ENCODE measurements around the gene ZMYND10.

Gene ZMYND10

DNA sequence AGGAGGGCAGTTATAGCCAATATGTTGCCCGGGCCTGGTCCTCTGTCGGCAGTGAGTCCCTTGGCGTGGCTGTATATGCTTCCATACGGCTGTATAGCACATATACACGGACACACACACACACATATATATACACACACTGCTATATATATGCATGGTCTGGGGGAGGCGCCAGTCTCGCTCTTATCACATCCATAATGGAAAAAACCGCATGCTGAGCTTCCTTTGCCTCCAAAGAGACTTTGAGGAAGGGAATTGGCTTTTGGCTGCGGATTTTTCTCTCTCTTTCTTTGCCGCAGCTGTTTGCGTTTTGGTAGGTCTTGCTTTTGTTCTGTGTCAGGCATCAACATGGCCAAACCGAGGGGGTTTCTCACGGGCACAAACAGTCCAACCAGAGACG is 25.1 kb upstream of the ZMYND10 start:
- DNase-seq, result peak; percentile 50

DNA sequence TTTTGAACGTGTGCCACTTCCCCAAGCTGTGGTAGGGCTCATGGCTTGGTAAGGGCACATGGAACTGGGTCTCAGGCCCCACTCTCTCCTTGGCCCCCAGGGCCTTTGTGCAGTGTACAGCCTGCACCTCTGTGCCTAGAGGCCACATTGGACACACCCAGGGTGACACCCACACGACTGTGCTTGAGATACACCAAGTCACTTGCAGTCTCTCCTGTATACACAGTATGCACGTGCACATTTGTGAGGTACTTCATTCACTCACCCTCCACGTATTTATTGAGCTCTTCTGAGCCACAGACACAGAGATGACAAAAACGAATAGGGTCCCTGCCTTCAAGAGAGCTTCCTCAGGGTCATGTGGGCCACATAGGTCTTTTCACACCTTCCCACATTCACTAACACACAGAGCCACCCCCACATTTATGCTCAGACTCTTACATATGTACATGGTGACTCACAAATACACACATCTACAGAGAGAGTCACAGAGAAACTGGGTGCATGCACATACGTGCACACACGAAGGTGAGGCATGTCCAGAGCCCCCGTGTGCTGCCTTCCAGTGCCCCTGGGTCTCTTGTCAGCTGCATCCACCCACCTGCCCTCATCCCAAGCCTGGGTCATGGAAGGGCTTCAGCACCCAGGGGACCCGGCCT is 23.6 kb upstream of the ZMYND10 start:
- no peak for DNase-seq

DNA sequence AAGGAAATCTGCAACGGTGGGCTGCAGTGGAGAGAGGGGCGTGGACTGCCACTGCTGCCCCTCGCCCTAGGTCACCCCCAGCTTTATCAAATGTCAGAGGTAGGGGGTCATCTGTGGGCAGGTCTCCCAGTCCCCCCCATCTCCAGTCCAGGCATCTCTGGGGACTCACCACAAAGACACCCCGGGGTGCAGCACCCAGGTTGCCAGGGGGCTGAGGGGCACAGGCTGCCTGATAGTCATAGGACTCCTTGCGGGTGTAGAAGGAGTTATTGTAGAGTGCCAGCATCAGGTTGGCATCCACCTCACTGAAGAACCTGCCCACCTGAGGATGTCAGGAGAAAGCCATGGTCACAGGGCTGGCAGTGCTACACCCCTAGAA is 20.3 kb upstream of the ZMYND10 start:
- DNase-seq, result no peak

DNA sequence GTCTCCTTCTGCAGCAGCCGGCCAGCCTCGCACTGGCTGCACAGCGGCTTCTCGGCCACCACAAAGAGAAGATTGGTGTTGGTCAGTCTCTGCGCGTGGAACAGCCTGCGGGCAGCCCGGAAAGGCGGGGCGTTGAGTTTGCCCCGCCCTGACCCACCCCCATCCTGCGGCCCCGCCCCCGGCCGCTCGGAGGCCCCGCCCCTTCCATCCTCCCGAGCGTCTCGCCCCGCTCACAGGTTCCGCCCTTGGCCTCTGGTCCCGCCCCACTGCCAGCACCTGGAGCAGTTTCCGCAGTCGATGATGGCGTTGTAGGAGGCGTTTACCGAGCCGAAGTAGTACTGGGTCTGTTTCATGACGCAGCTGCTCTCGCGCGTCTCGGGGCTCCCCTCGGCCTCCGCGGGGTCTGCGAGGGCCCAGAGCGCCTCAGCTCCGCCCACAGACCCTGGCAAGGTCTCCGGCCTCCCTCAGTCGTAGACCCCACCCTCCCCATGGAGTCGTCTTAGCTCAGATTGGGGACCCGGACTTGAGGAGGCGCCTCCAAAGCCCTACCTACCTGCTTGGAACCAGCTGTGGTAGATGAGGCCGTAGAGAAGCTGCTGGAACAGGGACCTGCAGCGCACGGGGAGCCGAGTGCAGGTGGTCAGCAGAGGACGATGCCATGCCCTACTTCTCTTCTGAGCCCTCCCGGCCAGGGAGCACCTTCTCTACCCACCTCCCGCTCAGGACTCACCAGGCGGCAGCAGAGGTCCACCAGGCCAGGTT is 19.7 kb upstream of the ZMYND10 start:
- peak; percentile 81 for DNase-seq

DNA sequence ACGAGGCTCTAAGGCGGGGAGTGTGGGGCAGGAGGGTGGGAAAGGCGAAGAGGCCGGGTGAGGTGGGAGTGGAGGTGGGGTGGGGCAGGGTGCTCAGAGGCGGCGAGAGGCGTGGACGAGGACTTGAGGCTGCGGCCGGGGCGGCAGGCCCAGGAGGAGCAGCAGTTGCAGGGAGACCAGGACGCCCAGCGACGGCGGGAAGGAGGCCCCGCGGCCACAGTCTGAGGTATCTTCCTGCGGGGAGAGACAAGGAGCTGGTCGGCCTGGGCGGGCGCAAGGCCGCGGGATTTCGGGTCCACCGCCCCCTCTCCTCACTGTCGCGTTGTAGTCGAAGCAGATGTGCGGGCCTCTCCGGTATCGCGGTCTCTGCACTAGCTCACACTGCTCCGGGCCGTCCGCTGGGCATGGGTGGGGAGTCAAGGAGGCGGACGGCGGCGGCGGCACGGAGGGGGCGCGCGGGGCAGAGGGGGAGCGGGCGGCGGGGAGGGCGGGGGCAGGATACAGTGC is 19.1 kb upstream of the ZMYND10 start:
- peak; percentile 75 for DNase-seq

DNA sequence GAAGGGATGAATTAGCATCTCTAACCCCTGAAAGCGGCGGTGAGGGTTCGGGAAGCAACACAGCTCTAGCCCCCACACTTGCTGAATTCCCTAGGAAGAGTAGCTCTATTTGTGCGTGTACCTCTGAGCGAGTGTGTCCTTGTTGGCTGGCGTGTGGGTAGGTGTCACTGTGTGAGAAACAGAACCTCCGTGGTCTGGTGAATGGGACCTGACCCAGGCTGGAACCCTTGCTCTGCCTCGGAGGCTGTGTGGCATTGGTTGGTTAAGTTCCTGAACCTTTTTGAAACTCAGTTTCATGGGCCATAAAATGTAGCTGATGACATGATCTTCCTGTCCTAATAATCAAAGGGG is 14.2 kb upstream of the ZMYND10 start:
- no peak for DNase-seq

DNA sequence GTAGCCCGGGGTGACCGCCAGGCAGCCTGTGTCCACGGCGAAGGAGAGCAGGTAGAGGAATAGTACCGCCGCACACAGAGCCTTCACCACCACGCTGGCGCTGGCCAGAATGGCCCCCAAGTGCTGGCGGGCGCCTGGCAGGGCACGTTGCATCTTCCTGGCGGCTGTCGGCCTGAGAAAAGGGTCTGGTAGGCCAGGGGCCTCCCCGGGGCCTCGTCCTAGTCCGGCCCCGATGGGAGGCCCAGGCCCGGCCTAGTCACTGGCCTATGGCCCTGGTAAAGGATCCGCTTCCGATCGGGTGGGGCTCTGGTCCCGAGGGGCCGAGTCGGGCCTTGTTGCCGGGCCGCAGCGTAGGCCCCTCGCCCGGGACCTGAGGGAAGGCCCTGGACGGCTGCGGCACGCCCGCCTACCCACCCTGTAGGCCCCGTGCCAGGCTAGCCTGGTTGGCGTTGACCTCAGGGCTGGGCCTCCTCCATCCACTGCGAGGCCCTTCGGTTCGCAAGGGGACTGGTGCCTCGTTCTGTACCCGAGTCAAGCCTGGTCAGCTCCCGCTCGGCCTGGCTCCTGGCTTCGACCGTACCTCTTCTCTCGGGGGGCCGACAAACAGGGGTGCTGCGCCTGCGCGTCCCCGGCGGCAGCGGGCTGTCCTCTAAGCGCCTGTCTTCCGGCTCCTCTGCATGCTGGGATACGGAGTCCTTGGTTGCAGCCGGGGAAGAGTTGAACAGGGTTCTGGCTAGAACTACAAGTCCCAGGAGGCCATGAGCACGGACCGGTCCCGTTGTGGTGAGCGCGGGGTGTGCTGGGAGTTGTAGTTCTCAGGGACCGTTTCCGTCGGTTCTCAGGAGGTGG is 13.6 kb upstream of the ZMYND10 start, which contains the start of gene TMEM115:
TSS of gene TMEM115 (minus strand) at position 611 of the 849 bp plus-strand sequence. CDS start at position 153, 458 bp downstream.
- peak; percentile 95 for DNase-seq

DNA sequence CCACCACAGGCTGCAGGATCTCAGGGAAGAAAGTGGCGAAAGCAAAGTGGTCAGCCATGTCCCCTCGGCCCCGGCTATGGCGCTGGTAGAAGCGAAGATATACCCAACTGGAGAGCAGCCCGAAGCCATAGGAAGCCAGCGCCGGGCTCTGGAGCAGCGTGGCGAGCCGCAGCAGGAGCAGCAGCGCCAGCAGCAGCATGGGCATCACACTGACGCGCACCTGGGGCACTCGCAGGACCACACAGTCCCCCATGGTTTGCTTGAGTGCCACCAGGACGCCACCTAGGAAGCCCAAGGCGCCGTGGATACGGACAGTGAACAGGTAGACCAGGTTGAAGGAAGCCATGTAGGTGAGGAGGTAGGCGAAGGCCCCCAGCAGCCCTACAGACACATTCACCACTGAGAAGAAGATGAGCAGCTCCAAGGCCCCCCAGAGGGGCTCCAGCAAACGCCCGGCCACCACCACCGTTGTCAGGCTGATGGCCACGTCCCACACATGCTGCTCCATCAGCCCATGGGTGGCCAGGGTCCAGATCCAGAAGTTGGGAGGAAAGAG is 12.9 kb upstream of the ZMYND10 start:
- no peak for DNase-seq

DNA sequence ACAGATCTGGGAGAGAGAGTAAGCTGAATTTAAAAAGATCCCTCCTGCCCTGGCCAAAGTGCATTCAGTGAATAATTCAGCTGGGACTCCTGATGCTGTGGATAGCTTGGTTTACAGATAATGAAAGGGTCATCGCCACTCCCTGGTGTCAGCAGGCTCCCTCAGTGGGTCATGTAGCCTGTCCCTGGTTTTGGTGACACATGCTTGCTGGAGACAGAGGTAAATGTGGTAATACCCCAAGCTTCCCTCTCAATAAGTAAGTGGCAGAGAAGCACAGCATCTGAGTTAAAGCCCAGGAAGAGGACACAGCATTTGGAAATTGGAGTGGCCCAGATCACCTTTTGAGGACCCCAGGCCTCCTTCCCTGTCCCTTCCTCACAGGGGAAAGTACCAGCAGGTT is 11.9 kb upstream of the ZMYND10 start:
- no peak for DNase-seq

DNA sequence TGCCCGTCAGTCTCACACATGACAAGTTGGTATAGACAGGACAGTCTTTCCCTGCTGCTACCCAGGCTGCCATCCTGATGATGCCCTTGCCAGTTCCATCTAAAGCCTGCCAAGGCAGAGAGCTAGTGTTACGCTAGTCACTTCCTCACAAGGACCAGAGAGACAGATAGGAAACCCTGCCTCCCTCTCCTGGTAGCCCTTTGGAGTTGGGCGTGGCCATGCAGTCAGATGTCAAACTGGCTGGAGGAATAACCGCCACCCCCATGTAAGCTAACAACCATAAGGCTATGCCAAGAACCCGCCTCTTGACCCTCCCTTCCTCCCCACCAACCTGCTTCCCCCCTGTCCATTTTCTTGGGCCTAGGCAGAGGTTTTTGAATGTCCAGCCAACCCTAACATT is 11.0 kb upstream of the ZMYND10 start:
- DNase-seq, result no peak

DNA sequence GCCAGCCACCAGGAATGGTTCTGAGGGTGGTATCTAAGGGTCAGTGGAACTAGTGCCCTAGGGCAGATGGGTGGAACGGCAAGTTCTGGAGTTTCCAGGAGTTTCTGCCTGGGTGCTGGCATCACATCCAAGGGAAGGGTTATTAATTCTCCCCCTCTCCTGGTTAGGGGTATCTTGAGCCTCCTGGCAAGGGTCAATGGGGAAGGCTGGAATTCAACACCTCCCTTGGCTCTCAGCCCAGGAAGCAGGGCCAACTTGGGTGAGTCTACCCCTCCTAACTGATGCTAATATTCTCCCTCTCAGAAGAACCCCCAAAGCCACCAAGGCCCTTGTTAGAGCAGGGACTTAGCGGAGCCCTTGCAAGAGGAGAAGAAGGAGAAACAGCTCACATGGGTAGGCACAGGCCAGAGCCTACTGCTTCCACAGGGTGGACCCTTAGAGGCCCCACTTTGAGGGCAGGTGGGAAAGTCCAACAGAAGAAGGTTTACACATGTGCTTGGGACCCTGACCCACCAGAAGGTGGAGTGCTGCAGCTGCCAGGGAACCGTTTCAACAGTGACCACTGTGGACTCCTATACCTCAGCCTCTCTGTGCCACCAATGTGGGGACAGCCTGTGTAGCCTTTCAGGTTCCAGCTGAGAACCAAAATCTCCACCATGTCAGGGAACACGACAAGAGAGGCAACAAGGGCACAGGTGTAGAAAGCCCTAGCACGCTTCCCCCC is 10.5 kb upstream of the ZMYND10 start:
- no peak for DNase-seq

DNA sequence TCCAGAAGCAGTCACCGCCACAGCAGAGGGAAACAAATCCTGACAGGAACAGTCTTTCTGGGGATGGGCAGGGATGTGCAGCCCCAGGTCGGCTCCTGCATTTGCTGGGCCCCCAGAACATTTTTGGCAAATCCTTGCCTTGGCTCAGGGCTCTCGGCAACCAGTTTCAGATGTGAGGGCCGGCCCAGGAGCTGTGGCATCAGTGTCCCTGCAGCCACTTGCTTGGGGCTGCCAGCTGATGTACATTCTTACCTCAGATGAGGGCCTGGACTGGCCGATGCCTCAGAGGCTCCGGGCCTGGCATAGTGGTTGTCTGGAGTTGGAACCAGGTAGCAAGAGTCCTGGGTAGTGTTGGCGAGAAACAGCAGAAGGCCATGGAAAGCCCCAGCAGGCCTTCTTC is 9.3 kb upstream of the ZMYND10 start:
- no peak for DNase-seq

DNA sequence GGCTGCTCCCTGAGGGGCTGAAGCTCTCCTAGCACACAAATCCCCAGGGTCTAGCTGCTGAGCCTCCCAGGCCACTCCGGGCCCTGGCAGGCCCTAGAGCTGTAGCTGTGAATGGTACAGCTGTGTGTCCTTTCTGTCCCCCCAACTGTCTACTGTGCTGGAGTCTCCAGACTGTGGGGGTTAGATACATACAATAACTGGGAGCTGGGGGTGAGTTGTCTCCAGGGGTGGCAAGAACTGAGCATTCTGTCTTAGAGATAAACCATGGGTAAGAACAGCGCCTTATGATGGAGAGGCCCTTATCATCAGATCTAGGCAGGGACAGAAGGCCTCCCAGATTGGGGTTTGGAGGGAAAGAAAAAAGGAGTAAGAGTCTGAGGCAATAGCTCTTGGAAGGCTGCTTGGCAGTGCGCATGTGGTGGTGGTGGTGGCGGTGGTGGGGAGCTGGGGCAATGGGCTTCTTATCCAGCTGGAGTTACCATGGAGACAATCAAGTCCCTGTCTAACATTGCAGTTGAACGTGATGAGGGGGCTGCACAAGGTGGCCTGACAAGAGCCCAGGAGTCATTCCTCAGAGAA is 8.7 kb upstream of the ZMYND10 start:
- DNase-seq, result no peak

DNA sequence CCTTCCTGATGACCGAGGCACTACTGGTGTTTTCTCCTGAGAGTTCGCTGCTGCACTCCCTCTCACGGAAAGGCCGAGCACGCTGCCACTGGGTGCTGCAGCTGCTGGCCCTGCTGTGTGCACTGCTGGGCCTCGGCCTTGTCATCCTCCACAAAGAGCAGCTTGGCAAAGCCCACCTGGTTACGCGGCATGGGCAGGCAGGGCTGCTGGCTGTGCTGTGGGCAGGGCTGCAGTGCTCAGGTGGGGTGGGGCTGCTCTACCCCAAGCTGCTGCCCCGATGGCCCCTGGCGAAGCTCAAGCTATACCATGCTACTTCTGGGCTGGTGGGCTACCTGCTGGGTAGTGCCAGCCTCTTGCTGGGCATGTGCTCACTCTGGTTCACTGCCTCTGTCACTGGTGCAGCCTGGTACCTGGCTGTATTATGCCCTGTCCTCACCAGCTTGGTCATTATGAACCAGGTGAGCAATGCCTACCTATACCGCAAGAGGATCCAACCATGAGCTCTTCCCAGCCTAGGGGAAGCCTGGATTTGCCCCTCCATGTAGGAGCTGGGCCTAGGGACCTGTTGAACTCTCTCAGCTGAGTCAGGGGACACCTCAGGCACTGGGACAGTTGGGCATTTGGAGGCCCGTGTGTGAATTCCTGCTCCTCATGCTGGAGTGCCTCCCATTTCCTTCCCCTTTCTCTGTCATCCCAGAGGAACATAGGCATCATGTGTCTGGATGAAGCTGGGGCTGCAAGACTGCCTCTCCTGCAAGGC is 7.9 kb upstream of the ZMYND10 start:
- no peak for DNase-seq

DNA sequence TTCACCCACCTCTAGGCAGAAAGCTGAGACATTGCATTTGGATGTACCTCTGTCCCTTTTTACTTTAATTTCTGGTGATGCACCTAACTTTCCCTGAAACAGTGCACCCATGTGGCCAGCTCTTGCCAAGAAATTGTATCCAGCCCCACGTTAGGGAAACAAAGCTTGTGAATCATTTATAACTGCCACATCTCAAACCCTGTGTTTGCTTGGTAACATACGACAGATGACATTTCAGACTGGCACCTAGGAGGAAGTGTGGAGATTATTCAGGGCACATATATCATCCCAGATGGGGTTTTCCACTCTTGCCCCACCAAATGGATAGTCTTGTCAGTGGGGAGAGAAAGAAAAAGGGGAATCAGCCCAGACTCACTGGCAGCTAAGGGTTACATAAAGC is 7.2 kb upstream of the ZMYND10 start:
- no peak for DNase-seq

DNA sequence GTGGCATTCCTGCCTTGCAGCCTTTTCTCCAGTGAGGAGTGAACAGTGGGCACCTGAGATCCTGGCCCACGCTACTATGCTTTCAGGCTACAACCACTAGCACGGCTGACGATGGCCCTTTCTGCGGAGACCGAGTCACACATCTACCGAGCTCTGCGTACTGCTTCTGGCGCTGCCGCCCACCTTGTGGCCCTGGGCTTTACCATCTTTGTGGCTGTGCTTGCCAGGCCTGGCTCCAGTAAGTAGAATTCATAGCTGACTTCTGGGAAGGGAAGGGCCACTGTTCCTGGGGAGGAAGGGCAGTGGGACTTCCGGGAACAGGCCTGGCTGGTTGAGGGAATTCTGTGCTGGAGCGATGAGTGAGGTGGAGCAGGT is 5.8 kb upstream of the ZMYND10 start:
- DNase-seq, result no peak

DNA sequence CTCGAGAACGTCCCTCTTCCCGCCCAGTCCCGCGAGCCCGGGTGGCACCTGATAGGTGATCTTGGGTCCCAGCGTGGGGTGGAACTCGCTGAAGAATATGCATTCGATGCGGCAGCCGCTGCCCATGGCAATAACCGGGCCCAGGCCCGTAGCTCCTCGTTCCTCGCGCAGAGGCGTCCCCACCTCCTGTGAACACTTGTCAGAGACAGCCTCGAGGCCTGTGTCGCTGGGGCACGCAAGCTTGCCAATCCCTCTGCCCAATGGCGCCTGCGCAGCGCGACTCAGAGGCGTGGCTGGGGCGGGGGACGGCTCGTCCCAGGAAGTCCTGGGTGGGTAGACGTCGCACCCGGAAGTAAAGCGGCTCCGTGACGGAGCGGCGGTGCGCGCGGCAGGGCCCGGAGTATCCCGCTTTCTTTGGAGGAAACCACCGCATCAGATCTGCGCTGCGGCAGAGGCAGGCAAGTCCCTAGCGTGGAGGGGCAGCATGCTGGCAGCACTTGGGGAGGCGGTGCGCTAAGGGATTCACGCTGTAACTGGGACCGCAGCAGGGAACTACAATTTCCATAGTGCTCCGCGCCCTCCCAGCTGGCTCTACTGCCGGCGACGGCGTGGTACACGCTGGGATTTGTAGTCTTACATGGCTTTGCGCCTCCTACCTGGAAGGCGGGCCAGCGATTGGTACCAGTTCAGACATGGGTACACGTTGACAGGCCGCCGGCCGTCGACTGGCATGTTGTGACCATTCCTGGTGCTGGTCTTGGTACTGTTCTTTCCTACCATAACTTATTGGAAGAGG is 5.2 kb upstream of the ZMYND10 start, which contains the start of the genes CYB561D2 and NPRL2:
TSS of gene CYB561D2 (plus strand) at position 336 of the 796 bp plus-strand sequence. CDS start 572 bp downstream, outside the sequence.
TSS of gene NPRL2 (minus strand) at position 249 of the 796 bp plus-strand sequence. CDS start at position 126, 123 bp downstream.
- peak; percentile 99 for DNase-seq

DNA sequence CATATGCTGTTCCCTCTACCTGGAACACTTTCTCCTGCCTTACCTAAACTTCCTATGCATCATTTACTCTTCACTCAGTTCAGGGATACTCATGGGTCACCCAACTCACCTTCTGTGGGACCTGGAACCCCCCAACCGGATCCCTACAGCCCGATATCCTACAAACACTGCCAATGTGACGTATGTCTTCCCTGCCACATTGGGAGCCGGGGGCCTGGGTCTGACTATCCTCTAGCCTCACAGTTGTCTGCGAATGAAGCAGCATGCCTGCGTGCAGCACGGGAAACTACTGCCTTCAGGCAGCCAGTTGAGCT is 4.6 kb upstream of the ZMYND10 start:
- DNase-seq, result no peak

DNA sequence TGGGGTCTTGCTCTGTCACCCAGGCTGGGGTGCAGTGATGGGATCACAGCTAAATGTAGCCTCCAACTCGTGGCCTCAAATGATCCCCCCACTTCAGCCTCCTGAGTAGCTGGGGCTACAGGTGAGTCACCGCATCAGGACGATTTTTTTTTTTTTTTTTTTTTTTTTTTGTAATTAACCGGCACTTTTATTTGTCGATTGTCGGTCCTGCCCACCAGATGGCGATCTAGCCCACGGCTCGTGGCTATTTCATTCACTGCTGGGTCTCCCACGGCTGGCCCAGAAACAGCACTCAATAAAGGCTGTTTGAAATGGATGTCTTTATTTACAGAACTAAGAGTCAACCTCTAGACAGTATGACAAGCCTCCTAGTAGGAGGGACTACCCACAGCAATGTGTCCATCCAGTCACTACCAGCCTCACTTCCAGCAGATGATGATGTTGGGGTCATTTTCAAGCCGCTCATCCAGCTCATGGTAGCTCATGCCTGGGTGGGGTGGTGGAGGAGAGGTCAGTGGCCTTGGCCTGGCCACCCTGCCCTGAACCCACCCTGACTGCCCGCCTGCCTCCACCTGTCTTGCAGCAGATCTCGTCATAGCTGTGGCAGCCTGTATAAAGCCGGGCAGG is 1.8 kb upstream of the ZMYND10 start:
- peak; percentile 77 for DNase-seq

DNA sequence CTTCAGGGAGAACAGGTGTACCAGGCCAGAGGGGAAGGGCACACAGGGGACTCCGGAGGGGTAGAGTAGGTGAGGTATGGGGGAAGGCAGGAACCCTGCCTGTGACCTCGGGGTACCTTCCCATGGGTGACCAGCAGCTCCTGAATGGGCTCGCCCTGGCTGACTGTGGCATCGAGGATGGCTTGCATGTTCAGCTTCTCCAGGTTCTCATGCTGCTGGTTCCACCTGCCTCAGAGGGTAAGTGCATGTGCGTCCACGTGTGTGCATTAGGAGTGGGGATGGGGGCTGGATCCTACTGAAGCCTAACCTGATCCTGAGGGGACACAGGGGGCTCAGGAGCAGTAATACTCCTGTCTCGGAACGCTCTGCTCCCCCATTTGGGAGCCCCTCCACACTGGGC is 524 bp downstream of the ZMYND10 start:
- no peak for DNase-seq

All from retina (tissue), 1 donor.